GM20000 (cell line): ENCODE measurements around the gene C15orf62.

Experiments
- DNase-seq: peaks from one replicate; pipeline ENCODE4 v3.0.0; 2012; ENCODE audit warnings: low spot score
- TF ChIP-seq, protein P1 (sequence below): IDR thresholded peaks from 2 replicates; pipeline ENCODE4 v1.5.1; 2012; ENCODE audit warnings: mild to moderate bottlenecking, control low read depth; ENCODE audit errors: extremely low read depth, missing control alignments

The C15orf62 gene

DNA sequence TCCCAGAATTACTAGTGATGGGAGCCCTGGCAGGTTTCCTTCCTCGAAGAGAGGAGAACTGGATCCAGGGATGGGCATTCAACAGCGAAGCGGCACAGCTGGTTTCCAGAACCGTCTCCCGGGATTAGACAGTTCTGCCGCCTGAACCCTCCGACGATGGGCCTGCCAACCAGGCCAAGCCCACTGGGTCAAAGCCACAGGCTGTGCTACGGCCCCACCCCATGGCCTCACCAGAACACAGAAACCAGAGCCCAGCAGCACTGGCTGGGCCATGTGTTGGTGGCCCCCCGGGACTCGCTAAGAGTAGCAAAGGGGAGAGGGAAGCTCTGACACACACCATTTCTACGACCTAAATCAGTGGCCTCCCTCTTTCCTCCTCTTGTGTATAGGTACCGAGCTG is 2.2 kb downstream of the C15orf62 start:
- no peak for DNase-seq
- TF ChIP-seq, protein P1, sequence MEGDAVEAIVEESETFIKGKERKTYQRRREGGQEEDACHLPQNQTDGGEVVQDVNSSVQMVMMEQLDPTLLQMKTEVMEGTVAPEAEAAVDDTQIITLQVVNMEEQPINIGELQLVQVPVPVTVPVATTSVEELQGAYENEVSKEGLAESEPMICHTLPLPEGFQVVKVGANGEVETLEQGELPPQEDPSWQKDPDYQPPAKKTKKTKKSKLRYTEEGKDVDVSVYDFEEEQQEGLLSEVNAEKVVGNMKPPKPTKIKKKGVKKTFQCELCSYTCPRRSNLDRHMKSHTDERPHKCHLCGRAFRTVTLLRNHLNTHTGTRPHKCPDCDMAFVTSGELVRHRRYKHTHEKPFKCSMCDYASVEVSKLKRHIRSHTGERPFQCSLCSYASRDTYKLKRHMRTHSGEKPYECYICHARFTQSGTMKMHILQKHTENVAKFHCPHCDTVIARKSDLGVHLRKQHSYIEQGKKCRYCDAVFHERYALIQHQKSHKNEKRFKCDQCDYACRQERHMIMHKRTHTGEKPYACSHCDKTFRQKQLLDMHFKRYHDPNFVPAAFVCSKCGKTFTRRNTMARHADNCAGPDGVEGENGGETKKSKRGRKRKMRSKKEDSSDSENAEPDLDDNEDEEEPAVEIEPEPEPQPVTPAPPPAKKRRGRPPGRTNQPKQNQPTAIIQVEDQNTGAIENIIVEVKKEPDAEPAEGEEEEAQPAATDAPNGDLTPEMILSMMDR = no peak

DNA sequence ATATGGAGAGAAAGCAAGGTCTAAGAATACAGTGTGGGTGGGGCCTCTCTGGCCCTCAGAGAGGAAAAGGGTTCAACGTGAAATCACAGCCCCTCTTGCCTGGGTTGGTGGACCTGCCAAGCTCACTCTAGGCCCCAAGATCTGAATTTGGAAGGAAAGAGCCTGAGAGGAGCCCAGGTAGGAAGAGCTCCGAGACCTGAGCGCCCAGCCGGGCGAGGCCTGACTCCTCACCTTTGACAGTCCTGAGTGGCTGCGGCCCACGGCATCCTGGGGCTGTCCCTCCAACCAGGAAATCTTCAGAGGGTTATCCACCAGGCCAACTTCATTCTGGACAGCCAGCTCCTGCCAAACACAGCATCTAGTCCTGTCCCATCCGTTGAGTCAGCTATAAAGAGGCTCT is 3.7 kb downstream of the C15orf62 start:
- TF ChIP-seq, protein P1 = no peak
- no peak for DNase-seq

DNA sequence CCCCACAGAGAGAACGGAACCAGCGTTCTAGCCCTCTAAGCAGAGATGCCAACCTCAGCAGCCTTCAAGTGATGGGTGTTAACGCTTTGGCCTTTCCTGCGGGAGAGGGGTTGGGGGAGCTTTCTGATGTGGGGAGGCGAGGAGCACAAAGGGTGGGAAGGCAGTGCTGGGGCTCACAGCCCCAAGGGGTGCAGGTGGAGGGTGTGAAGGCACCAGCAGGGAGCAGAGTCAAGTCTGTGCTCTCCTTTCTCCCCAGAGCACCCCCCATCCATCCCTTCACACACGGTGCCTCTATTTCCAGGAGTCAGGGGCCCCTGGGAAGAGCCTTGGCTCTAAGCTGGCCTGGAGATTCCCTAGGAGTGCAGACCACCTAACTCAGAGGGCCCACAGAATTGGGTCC is 4.1 kb downstream of the C15orf62 start:
- no peak for DNase-seq
- TF ChIP-seq, protein P1 = no peak

DNA sequence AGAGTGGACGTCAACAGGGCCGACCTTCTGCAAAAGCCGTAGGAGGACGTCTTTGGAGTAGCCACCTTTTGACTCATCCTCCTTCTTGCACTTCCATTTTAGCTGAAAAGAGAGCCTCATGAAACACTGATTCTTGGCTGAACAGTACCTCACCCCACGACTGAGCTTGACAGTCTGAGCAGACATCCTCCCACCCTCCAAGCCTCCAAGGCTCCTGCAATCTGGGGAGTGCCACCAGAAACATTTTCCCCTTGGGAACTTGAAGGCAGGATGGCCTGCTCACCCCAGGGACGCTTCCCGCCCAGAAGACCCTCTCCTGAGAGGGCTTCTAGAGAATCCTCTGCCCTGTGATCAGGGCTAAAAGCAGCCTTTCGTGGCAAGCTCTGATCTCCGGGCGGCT is 5.2 kb downstream of the C15orf62 start:
- no peak for DNase-seq

DNA sequence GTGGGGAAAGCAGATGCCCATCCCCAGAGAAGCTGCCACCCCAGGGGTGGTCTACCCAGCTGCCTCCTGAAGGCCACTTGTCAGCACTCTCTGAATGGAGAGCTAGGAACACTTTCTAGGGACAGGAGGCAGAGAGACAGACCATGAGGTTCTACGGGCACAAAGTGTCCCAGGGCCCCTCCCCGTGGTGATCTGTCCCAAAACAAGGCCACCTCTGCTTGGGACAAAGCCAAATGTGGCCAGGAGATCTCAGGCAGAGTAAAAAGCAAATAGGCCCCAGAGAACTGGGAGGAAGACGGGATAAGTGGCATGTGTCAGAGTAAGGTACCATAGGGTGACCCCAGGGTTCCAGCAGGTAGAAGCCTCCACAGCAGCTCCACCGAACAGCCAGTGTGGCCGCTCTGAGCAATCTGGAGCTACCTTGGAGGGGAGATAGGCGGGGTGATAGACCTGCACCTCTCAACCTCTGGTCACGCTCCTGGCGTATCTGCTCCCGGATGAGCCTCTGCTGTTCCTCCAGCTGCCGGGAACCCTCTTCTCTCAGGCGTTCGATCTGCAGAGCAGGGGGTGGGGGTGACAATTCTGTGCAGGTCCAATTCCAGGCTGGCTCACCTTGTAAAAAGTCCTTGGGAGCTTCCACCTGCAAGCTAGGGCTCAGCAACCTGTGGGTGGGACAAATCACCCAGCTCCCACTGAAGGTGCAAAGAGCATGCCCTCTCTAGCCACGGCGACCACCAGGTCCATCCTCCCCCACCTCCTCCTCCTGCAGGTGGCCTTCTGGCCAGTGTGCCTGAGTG is 6.2 kb downstream of the C15orf62 start:
- TF ChIP-seq, protein P1 = no peak
- no peak for DNase-seq

More for the DNA sequence above, 5.2 kb downstream of the C15orf62 start:
- TF ChIP-seq, protein P1 = no peak

DNA sequence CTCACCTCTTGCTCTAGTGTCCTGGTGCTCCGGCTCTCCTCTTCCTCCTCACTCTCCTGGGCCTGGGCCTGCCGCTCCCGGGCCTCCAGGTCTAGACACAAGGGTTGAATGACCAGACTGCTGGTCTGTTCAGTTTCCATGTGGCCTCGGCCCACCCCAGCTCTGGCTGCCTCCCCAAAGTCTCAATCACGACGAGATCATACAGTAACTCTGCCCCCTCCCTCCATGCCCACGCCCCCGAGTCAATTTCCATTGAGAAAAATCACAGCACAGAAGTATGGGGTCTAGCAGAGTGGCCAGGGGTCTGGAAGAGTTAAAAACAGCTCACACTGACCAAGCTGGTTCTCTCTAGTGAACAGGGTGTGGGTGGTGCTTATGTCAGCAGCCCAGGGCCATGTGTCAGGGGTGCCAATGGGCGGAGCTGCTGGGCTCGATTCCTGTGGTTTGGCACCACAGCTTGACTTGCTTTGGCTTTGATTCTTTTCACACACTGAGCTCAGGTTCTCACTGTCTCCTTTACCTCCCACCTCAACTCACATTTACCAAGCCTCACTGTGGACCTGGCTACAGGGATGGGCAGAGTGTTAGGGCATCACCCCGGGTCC is 6.9 kb downstream of the C15orf62 start:
- TF ChIP-seq, protein P1 = no peak
- no peak for DNase-seq

DNA sequence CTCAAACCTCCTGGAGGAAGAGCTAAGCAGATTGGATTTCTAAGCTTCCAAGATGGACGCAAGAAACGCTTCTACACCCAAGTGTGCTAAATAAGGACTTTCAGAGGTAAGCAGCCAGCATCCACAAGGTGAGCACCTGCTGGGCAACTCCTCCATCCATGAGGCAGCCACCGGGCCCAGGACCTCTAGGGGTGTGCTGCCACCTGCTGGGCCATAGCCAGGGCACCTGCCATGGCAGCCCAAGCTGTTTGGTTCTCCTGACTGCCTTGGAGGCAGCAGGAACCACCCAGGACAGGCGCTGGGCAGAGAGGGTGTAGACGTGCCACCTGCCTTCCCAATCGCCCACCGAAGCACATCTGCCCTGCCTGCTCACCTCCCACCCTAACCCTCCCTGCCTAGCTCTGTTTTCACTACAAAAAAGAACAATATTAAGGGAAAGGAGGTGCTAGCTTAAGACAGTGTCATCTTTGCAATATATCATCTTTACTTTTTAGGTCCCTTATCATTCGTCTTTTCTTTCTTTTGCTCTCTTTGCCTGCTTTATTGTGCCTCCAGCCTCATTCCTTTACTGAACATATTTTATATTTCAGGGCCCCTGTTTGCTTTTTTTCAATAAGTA is 12.9 kb downstream of the C15orf62 start:
- peak; percentile 74 for DNase-seq
- TF ChIP-seq, protein P1 = peak; percentile 98
